H1 (cell line): ENCODE results near the gene ABCA5. TPM values are rescaled to one million over a fixed set of nuclear protein-coding genes. Genes with fewer than 3 reads are reported as not detected.

ENCODE experiments used
- CTCF ChIA-PET: fragments of 300-600 bp; sonication (Branson Sonifier 250); formaldehyde crosslinking; loops from one replicate; lab custom pipeline; 2021; ENCODE audit not compliant: partially characterized antibody; lab: Charles Lee
- POLR2A ChIA-PET: fragments of 300-600 bp; sonication (Branson Sonifier 250); formaldehyde crosslinking; loops from one replicate; lab custom pipeline; 2021; ENCODE audit warnings: inconsistent platforms; ENCODE audit not compliant: partially characterized antibody; lab: Charles Lee
- DNase-seq, 2 experiments: peaks; one replicate each; pipeline versions ENCODE4 v3.0.0 to v3.0.0-alpha.2; 2010 to 2022; ENCODE audit warnings: low spot score in 2 of 2, low read depth in 1 of 2, mixed read lengths in 1 of 2
- FAIRE-seq: peaks from 2 replicates; lab custom pipeline; 2011; peaks lifted over from hg19 to GRCh38; lab: Jason Lieb, UNC
- H2AFZ ChIP-seq: 2 replicates; pipeline ENCODE4 v1.8.1; 2012; ENCODE audit warnings: low read length, inconsistent platforms
- H2AK5ac ChIP-seq: 2 replicates; pipeline ENCODE4 v1.6.1; 2013; ENCODE audit warnings: low read depth, low read length
- H2BK120ac ChIP-seq: replicated peaks from 2 replicates; pipeline ENCODE3; 2013; ENCODE audit warnings: low read depth, low read length, inconsistent platforms
- H2BK12ac ChIP-seq: 2 replicates; pipeline ENCODE4 v1.6.1; 2013; ENCODE audit warnings: low read depth, low read length
- H2BK15ac ChIP-seq: 2 replicates; pipeline ENCODE4 v1.6.1; 2013; ENCODE audit warnings: low read length
- H2BK20ac ChIP-seq: 2 replicates; pipeline ENCODE4 v1.6.1; 2013; ENCODE audit warnings: low read length
- H2BK5ac ChIP-seq: 2 replicates; pipeline ENCODE4 v1.6.1; 2013; ENCODE audit warnings: low read depth, low read length
- H3K14ac ChIP-seq: 2 replicates; pipeline ENCODE4 v1.6.1; 2013; ENCODE audit warnings: inconsistent platforms; ENCODE audit not compliant: insufficient read length
- H3K18ac ChIP-seq: 2 replicates; pipeline ENCODE4 v1.6.1; 2013; ENCODE audit warnings: low read length; ENCODE audit errors: extremely low read depth
- H3K23ac ChIP-seq: 2 replicates; pipeline ENCODE4 v1.6.1; 2013; ENCODE audit warnings: inconsistent platforms; ENCODE audit not compliant: insufficient read length
- H3K23me2 ChIP-seq: 2 replicates; pipeline ENCODE4 v1.6.1; 2013; ENCODE audit warnings: low read depth, low read length
- H3K27ac ChIP-seq: 2 replicates; pipeline ENCODE4 v1.6.1; 2011; ENCODE audit warnings: low read depth, low read length, inconsistent platforms
- H3K27me3 ChIP-seq, 4 experiments: replicated peaks in 1 of 4; 1 replicate in 1 of 4; 2 replicates in 3 of 4; pipeline versions ENCODE4 v1.6.1 to v1.8.1; 2011 to 2013; ENCODE audit warnings: low read length in 3 of 4, mild to moderate bottlenecking in 3 of 4, inconsistent platforms in 2 of 4, mixed read lengths in 2 of 4, moderate library complexity in 1 of 4; ENCODE audit not compliant: control insufficient read depth in 3 of 4, insufficient read depth in 3 of 4; ENCODE audit errors: extremely low read depth in 1 of 4
- H3K36me3 ChIP-seq, 4 experiments: 2 replicates each; pipeline versions ENCODE4 v1.6.1 to v1.8.1; 2011 to 2013; ENCODE audit warnings: mild to moderate bottlenecking in 4 of 4, low read length in 3 of 4, moderate library complexity in 2 of 4, control low read depth in 1 of 4, inconsistent platforms in 1 of 4; ENCODE audit not compliant: insufficient read depth in 4 of 4, control insufficient read depth in 2 of 4
- H3K4ac ChIP-seq: replicated peaks from 2 replicates; pipeline ENCODE3; 2013; ENCODE audit warnings: low read length, low read depth, mixed read lengths, inconsistent platforms; ENCODE audit not compliant: insufficient read length
- H3K4me1 ChIP-seq, 4 experiments: replicated peaks in 1 of 4; 1 replicate in 1 of 4; 2 replicates in 3 of 4; pipeline versions ENCODE4 v1.6.1 to v1.8.1; 2011 to 2013; ENCODE audit warnings: low read length in 3 of 4, inconsistent platforms in 2 of 4, mixed read lengths in 1 of 4; ENCODE audit not compliant: insufficient read depth in 4 of 4, control insufficient read depth in 3 of 4
- H3K4me2 ChIP-seq, 2 experiments: 2 replicates each; pipeline versions ENCODE4 v1.6.1 to v1.8.1; 2011 to 2013; ENCODE audit warnings: low read depth in 2 of 2, low read length in 2 of 2, control low read depth in 1 of 2, inconsistent platforms in 1 of 2, mild to moderate bottlenecking in 1 of 2; ENCODE audit not compliant: insufficient read depth in 1 of 2
- H3K4me3 ChIP-seq, 4 experiments: fragments of 200-600, 300-600 bp in 1 of 4; sonication (generic), shearing (Covaris generic), sonication (Bioruptor Twin) in 1 of 4; 2 replicates each; pipeline versions ENCODE4 v1.5.1 to v1.8.1; 2011 to 2016; ENCODE audit warnings: low read length in 4 of 4, low read depth in 3 of 4, control low read depth in 2 of 4, inconsistent platforms in 2 of 4, mild to moderate bottlenecking in 2 of 4, mixed read lengths in 1 of 4, moderate library complexity in 1 of 4; ENCODE audit not compliant: insufficient read depth in 2 of 4; ENCODE audit errors: extremely low read depth in 1 of 4
- H3K56ac ChIP-seq: replicated peaks from 2 replicates; pipeline ENCODE3; 2013; ENCODE audit warnings: low read depth, mild to moderate bottlenecking, mixed read lengths, low read length, inconsistent platforms; ENCODE audit not compliant: insufficient read length
- H3K79me1 ChIP-seq: 2 replicates; pipeline ENCODE4 v1.6.1; 2013; ENCODE audit warnings: low read depth, low read length, control low read depth
- H3K79me2 ChIP-seq, 2 experiments: 2 replicates each; pipeline versions ENCODE4 v1.6.1 to v1.8.1; 2012 to 2013; ENCODE audit warnings: low read length in 2 of 2, mild to moderate bottlenecking in 2 of 2, inconsistent platforms in 1 of 2; ENCODE audit not compliant: insufficient read depth in 2 of 2, control insufficient read depth in 1 of 2
- H3K9ac ChIP-seq, 4 experiments: replicated peaks in 1 of 4; 1 replicate in 1 of 4; 2 replicates in 3 of 4; pipeline versions ENCODE4 v1.6.1 to v1.8.1; 2011 to 2013; ENCODE audit warnings: low read depth in 3 of 4, low read length in 3 of 4, control low read depth in 2 of 4, mild to moderate bottlenecking in 2 of 4, moderate library complexity in 2 of 4, inconsistent platforms in 1 of 4; ENCODE audit errors: extremely low read depth in 1 of 4
- H3K9me3 ChIP-seq, 2 experiments: 2 replicates each; pipeline versions ENCODE4 v1.6.1 to v1.8.1; 2012 to 2013; ENCODE audit warnings: mild to moderate bottlenecking in 2 of 2, moderate library complexity in 2 of 2, control low read depth in 1 of 2, inconsistent platforms in 1 of 2, low read depth in 1 of 2, low read length in 1 of 2, mixed read lengths in 1 of 2; ENCODE audit not compliant: insufficient read depth in 2 of 2
- H4K20me1 ChIP-seq, 2 experiments: replicated peaks in 1 of 2; 2 replicates each; pipeline versions ENCODE3 to v1.8.1; 2011 to 2013; ENCODE audit warnings: inconsistent platforms in 2 of 2, low read length in 2 of 2, mild to moderate bottlenecking in 1 of 2; ENCODE audit not compliant: insufficient read depth in 2 of 2, control insufficient read depth in 1 of 2
- H4K5ac ChIP-seq: 2 replicates; pipeline ENCODE4 v1.6.1; 2013; ENCODE audit warnings: low read length, low read depth, mixed read lengths, inconsistent platforms; ENCODE audit not compliant: insufficient read length
- H4K8ac ChIP-seq: 2 replicates; pipeline ENCODE4 v1.8.0; 2013; ENCODE audit warnings: mild to moderate bottlenecking, moderate library complexity, low read length, inconsistent platforms; ENCODE audit not compliant: insufficient read depth; ENCODE audit errors: extremely low read depth
- H4K91ac ChIP-seq: replicated peaks from 2 replicates; pipeline ENCODE3; 2013; ENCODE audit warnings: low read length, mixed read lengths, inconsistent platforms; ENCODE audit not compliant: insufficient read length
- CTBP2 ChIP-seq: IDR thresholded peaks from 2 replicates; pipeline ENCODE4 v1.7.0; 2011; ENCODE audit warnings: borderline replicate concordance, mild to moderate bottlenecking, moderate library complexity, mixed read lengths, low read length; ENCODE audit not compliant: insufficient read depth, insufficient read length
- CTCF ChIP-seq, 3 experiments: IDR thresholded peaks; 1 replicate in 2 of 3; 2 replicates in 1 of 3; pipeline versions ENCODE4 v1.5.1 to v1.6.1; 2011; ENCODE audit warnings: low read length in 3 of 3, mild to moderate bottlenecking in 3 of 3, inconsistent platforms in 2 of 3, low read depth in 1 of 3, moderate library complexity in 1 of 3; ENCODE audit not compliant: insufficient read depth in 1 of 3; ENCODE audit errors: control extremely low read depth in 1 of 3
- EP300 ChIP-seq, 2 experiments: IDR thresholded peaks; 1 replicate in 1 of 2; 2 replicates in 1 of 2; pipeline ENCODE4 v1.6.1; 2011 to 2012; ENCODE audit warnings: low read depth in 2 of 2, low read length in 2 of 2, mild to moderate bottlenecking in 2 of 2, borderline replicate concordance in 1 of 2, inconsistent platforms in 1 of 2, moderate library complexity in 1 of 2
- KDM4A ChIP-seq: IDR thresholded peaks from one replicate; pipeline ENCODE4 v1.7.1; 2012; ENCODE audit warnings: low read depth, mild to moderate bottlenecking, moderate library complexity, low read length, inconsistent platforms; ENCODE audit not compliant: severe bottlenecking
- PHF8 ChIP-seq: fragments of 200-600 bp; sonication (generic); conservative IDR thresholded peaks from 2 replicates; pipeline ENCODE4 v1.7.1; 2012; ENCODE audit warnings: low read depth, mild to moderate bottlenecking, inconsistent platforms, low read length, moderate library complexity
- SIRT6 ChIP-seq: IDR thresholded peaks from one replicate; pipeline ENCODE4 v1.7.1; 2012; ENCODE audit warnings: low read length, inconsistent platforms
- SIX5 ChIP-seq: IDR thresholded peaks from 2 replicates; pipeline ENCODE4 v1.6.1; 2011; ENCODE audit warnings: mild to moderate bottlenecking, low read depth, low read length
- WGBS, 2 experiments: shearing (Covaris generic) in 1 of 2; methylation state at CpG; one replicate each; pipeline versions ENCODE4 v1.1.6 to v1.1.7; 2013 to 2015; ENCODE audit warnings: low lambda C conversion rate in 2 of 2, mixed read lengths in 2 of 2, inconsistent platforms in 1 of 2, low coverage in 1 of 2, missing lambda C conversion rate in 1 of 2; ENCODE audit not compliant: insufficient replicate concordance in 2 of 2, insufficient coverage in 1 of 2, insufficient read length in 1 of 2; ENCODE audit errors: extremely low coverage in 1 of 2, missing lambda C conversion rate in 1 of 2; 5-methylcytosine and 5-hydroxymethylcytosine counted together
- polyA plus RNA-seq, 7 experiments: library from polyadenylated mRNA; depleted of rRNA in 3 of 7; stranded (reverse) in 5 of 7; unstranded in 2 of 7; fragments of >200 nt in 5 of 7; fragments of 200-250 nt in 2 of 7; gene quantifications; 1 replicate in 5 of 7; 2 replicates in 1 of 7; 4 replicates in 1 of 7; pipeline versions ENCODE4 v1.2.1 to v1.2.3, GENCODE V29; 2011 to 2013; ENCODE audit warnings: missing spikeins in 2 of 7, mixed read lengths in 2 of 7
- total RNA-seq: library from RNA; stranded (reverse); fragmentation: NEBNext Ultra II Directional; extraction: Animal tissue kit (Norgen Biotek cat#: 25700); gene quantifications from 2 replicates; pipeline ENCODE4 v1.2.1, GENCODE V29; 2021

ABCA5 gene
- total and polyA plus RNA-seq, 2 of the 8 experiments (the other 6 are each of a cell fraction or from before 2014, with no cell fraction given): 1.3 to 4.1 TPM

- Histone ChIP-seq H3K4ac (no peak overlapping the region), H2BK120ac (no peak overlapping the region), H4K5ac (no peak overlapping the region), H3K36me3 (no peaks in the 10 kb centered on the region), H3K9me3 (no peaks in the 10 kb centered on the region), H2BK20ac (no peak overlapping the region), H2AFZ (no peak overlapping the region), H3K4me1 (no peaks in the 10 kb centered on the region), H4K8ac (no peak overlapping the region), H3K18ac (no peak overlapping the region), H3K79me1 (no peaks in the 10 kb centered on the region), H3K14ac (no peak overlapping the region), H3K27me3 (no peaks in the 10 kb centered on the region), H3K23me2 (no peaks in the 10 kb centered on the region), H2BK15ac (no peak overlapping the region), H4K91ac (no peak overlapping the region), H2AK5ac (no peak overlapping the region), H3K4me3 (no peak overlapping the region), H3K23ac (no peak overlapping the region), H3K4me2 (no peak overlapping the region), H2BK5ac (no peak overlapping the region), H3K9ac (no peak overlapping the region), H3K27ac (no peak overlapping the region), H3K56ac (no peak overlapping the region), H2BK12ac (no peak overlapping the region), H4K20me1 (no peaks in the 10 kb centered on the region), H3K79me2 (no peaks in the 10 kb centered on the region)
- ChIA-PET CTCF (interaction anchor here (1.5 to 2.5 kb wide), 2 partner anchors 454 to 469 kb away, joined by 5 to 8 read pairs; no protein-coding TSS in a partner anchor), POLR2A (no interaction called here)
- TF ChIP-seq CTBP2 (no peak), PHF8 (no peak), EP300 (IDR thresholded peaks at IDR 0.05; ENCODE audit: borderline replicate concordance in 1 of 2, low read depth in 2 of 2, low read length in 2 of 2) (no peak), SIRT6 (no peak), CTCF (IDR thresholded peaks at IDR 0.05; ENCODE audit: control extremely low read depth in 1 of 3, insufficient read depth in 1 of 3, low read depth in 1 of 3, low read length in 3 of 3) (no peak), SIX5 (no peak), KDM4A (no peak)
- FAIRE-seq (no peak), DNase-seq (no peak)
- WGBS, 2 experiments: 88% methylated on average over 2 of the region's 2 CpGs; no CpG with 5 or more reads in 1 of the 2 experiments
Observed at GRCh38 chr17:69245617-69246016, 81.3 kb downstream of the ABCA5 start.
